GM18861 (cell line): Measurements from ENCODE around the gene CEP41.
"Not testable (repeated sequence)": the region's sequence is repeated elsewhere in the genome, so short reads cannot be mapped to it uniquely, and the experiment has no call there.

Source experiments
- ATAC-seq: cut with Tn5 transposase; IDR thresholded peaks from one replicate; pipeline ENCODE4 v1.9.1; 2021; ENCODE audit not compliant: unreplicated experiment

CEP41 gene

GRCh38 chr7:130461272-130461671 lies 20.5 kb upstream of the CEP41 start:
- ATAC-seq = no peak

GRCh38 chr7:130458257-130458656 lies 17.4 kb upstream of the CEP41 start:
- peak; percentile 67 for ATAC-seq

GRCh38 chr7:130454959-130455358 lies 14.1 kb upstream of the CEP41 start:
- ATAC-seq = no peak

- no peak for ATAC-seq
Measured at GRCh38 chr7:130452951-130453350, 12.1 kb upstream of the CEP41 start.

- ATAC-seq = not testable (repeated sequence)
Measured at GRCh38 chr7:130451344-130451743, 10.5 kb upstream of the CEP41 start.

GRCh38 chr7:130446259-130446658 lies 5.4 kb upstream of the CEP41 start:
- no peak for ATAC-seq

- no peak for ATAC-seq
Measured at GRCh38 chr7:130444751-130445407, 4.1 kb upstream of the CEP41 start.

GRCh38 chr7:130444234-130444633 lies 3.4 kb upstream of the CEP41 start:
- no peak for ATAC-seq

GRCh38 chr7:130442601-130443000 lies 1.8 kb upstream of the CEP41 start:
- no peak for ATAC-seq

- no peak for ATAC-seq
Measured at GRCh38 chr7:130441408-130441869, 623 bp upstream of the CEP41 start.

- no peak for ATAC-seq
Measured at GRCh38 chr7:130436253-130436652, 4.6 kb downstream of the CEP41 start.

- no peak for ATAC-seq
Measured at GRCh38 chr7:130435311-130435854, 5.4 kb downstream of the CEP41 start.

- ATAC-seq = no peak
Measured at GRCh38 chr7:130433301-130433700, 7.5 kb downstream of the CEP41 start.

GRCh38 chr7:130432886-130433285 lies 7.9 kb downstream of the CEP41 start:
- no peak for ATAC-seq

GRCh38 chr7:130430841-130431666 lies 9.8 kb downstream of the CEP41 start:
- no peak for ATAC-seq

GRCh38 chr7:130430115-130430514 lies 10.7 kb downstream of the CEP41 start:
- no peak for ATAC-seq

GRCh38 chr7:130429019-130429418 lies 11.8 kb downstream of the CEP41 start:
- ATAC-seq = no peak

- ATAC-seq = no peak
Measured at GRCh38 chr7:130426564-130426963, 14.3 kb downstream of the CEP41 start.

GRCh38 chr7:130425796-130426195 lies 15.0 kb downstream of the CEP41 start:
- ATAC-seq = no peak

GRCh38 chr7:130423501-130424037 lies 17.2 kb downstream of the CEP41 start:
- ATAC-seq = no peak

- ATAC-seq = no peak
Measured at GRCh38 chr7:130421684-130422083, 19.1 kb downstream of the CEP41 start.
